Upper lobe of right lung (tissue), 1 donor: ENCODE data around the gene JHY. TPM values are rescaled to one million over a fixed set of nuclear protein-coding genes. Genes with fewer than 3 reads are reported as not detected.

ENCODE experiments used
- ATAC-seq: fragments of 200-7000 bp; cut with Tn5 transposase; one replicate; pipeline ENCODE4 v1.9.1; 2020; ENCODE audit warnings: mild to moderate bottlenecking, moderate library complexity
- DNase-seq: peaks from one replicate; pipeline ENCODE4 v3.0.0-alpha.2; 2020
- H3K27ac ChIP-seq: fragments of 200-600 bp; one replicate; pipeline ENCODE4 v1.8.0; 2022
- H3K27me3 ChIP-seq: fragments of 200-600 bp; one replicate; pipeline ENCODE4 v1.8.0; 2022; ENCODE audit warnings: mild to moderate bottlenecking
- H3K36me3 ChIP-seq: fragments of 200-600 bp; one replicate; pipeline ENCODE4 v1.8.0; 2022
- H3K4me1 ChIP-seq: fragments of 200-600 bp; one replicate; pipeline ENCODE4 v1.8.0; 2022
- H3K4me3 ChIP-seq: fragments of 200-600 bp; one replicate; pipeline ENCODE4 v1.8.0; 2022; ENCODE audit warnings: mild to moderate bottlenecking
- H3K9me3 ChIP-seq: fragments of 200-600 bp; one replicate; pipeline ENCODE4 v1.8.0; 2022
- intact Hi-C: fragments of 100-400 bp; cut with DNase I; formaldehyde crosslinking; loops from one replicate; pipeline ENCODE4 v1.11.0; 2022
- total RNA-seq: library from RNA; stranded (reverse); fragmentation: NEBNext Ultra II Directional; extraction: Animal tissue kit (Norgen Biotek cat#: 25700); gene quantifications from one replicate; pipeline ENCODE4 v1.2.1, GENCODE V29; 2021
- TF ChIP-seq, protein P1 (sequence below): fragments of 200-600 bp; IDR thresholded peaks from one replicate; pipeline ENCODE4 v1.8.0; 2022; ENCODE audit warnings: antibody characterized with exemption
- donor health status: DM: no; HTN: yes; CAD: no; lungs with severe emphysema.

Gene JHY
- total RNA-seq, 1 donor from 2014 or later, result 8.9 TPM

DNA sequence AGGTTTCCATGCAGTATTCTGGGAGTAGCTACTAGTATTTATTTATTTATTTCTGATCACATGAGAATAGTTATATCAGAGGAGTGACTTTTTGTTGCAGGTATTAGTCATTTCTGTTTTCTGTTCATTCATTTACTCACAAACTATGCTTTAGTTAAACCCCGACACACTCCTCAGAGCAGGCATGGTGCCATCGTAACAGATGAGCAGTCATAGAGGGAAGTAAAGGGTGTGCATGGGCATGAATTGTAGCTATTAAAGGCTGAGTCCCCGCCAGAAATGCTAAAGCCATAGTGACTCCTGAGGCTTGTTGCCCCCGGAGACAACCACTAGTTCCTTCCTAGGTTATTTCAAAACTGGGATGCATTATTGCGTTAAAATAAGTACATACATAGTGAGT is 10.6 kb downstream of the JHY start:
- peak; percentile 69 for ATAC-seq

DNA sequence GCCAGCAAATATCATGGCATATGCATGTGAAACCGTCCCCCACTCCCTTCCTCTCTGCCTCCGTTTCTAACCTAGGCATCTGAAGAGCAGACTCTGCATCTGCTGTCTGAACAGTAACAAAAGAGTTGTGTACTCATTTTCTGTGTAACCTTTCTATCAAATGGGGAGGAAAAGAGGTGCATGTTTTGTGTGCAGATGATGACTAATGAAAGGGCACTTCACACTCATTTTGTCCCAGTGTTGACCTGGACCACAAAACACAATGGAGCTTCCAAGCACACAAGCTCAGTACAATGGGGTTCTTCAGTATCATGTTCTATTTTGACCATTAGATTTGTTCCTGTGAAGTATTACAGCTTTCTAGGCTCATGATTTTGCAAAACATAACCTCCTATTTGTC is 13.0 kb downstream of the JHY start:
- Histone ChIP-seq H3K4me3 (no peak overlapping the region), H3K9me3 (no peaks in the 10 kb centered on the region), H3K27ac (no peak overlapping the region), H3K27me3 (no peaks in the 10 kb centered on the region), H3K36me3 (no peaks in the 10 kb centered on the region), H3K4me1 (no peaks in the 10 kb centered on the region)
- DNase-seq, result no peak
- no peak for ATAC-seq
- intact Hi-C loops, result no loop called here
- TF ChIP-seq, protein P1, sequence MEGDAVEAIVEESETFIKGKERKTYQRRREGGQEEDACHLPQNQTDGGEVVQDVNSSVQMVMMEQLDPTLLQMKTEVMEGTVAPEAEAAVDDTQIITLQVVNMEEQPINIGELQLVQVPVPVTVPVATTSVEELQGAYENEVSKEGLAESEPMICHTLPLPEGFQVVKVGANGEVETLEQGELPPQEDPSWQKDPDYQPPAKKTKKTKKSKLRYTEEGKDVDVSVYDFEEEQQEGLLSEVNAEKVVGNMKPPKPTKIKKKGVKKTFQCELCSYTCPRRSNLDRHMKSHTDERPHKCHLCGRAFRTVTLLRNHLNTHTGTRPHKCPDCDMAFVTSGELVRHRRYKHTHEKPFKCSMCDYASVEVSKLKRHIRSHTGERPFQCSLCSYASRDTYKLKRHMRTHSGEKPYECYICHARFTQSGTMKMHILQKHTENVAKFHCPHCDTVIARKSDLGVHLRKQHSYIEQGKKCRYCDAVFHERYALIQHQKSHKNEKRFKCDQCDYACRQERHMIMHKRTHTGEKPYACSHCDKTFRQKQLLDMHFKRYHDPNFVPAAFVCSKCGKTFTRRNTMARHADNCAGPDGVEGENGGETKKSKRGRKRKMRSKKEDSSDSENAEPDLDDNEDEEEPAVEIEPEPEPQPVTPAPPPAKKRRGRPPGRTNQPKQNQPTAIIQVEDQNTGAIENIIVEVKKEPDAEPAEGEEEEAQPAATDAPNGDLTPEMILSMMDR, result no peak

More for the DNA sequence above, 10.6 kb downstream of the JHY start:
- Histone ChIP-seq H3K4me3 (no peak overlapping the region), H3K27ac (no peak overlapping the region), H3K27me3 (no peaks in the 10 kb centered on the region), H3K36me3 (no peaks in the 10 kb centered on the region), H3K4me1 (no peaks in the 10 kb centered on the region), H3K9me3 (no peaks in the 10 kb centered on the region)
- TF ChIP-seq, protein P1, result no peak
- intact Hi-C loops, result no loop called here
- no peak for DNase-seq

DNA sequence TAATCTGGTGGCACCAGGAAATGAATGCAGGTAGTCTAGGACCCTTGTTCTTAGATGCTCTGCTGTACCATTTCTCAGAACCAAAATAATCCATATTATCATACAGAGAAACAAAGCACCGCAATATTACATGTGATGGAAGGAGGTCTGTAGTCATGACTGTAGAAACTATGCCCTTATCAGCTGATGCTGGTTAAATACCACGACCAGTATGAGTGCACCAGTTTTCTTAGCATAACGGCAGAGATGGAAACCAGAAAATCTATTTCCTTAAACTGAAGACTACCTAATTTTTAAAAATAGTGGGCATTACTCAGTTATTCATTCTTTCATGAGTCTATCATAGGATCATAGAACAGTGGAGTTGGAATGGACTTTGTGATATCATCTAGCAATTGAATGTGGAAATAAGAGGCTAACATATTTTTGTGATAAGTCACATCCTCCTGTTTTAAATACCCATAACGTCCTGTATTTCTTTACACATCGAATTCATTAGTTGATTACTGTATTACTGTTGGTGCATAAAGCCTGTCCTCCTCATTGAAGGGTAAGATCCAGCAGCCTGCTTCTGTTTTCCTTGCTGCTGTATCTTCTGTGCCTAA is 15.1 kb downstream of the JHY start:
- DNase-seq (no peak), ATAC-seq (no peak)
- TF ChIP-seq, protein P1, result no peak
- H3K4me3 ChIP-seq, result no peak overlapping the region
- no peaks in the 10 kb centered on the region for H3K4me1 ChIP-seq
- no peaks in the 10 kb centered on the region for H3K27me3 ChIP-seq
- no peaks in the 10 kb centered on the region for H3K9me3 ChIP-seq
- intact Hi-C loops, result no loop called here
- H3K36me3 ChIP-seq, result no peaks in the 10 kb centered on the region
- no peak overlapping the region for H3K27ac ChIP-seq

DNA sequence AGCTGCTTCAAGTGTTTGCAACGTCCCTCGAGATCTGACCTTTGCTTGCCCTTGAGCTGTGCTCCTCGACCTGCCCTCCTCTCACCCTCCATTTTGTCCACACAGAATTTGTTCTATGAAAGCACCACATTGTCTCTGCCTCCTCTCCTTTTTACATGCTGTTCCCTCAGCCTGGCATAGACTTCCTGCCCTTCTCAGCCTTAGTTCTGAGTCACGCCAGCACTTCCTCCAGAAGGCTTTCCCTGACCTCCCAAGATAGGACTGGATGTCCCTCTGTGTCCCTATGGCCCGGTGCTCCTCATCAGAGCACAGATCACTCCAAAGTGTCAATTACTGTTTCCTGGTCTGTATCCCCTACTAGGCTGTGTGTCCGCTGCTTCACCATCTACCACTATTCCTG is 16.2 kb downstream of the JHY start:
- Histone ChIP-seq H3K27me3 (no peaks in the 10 kb centered on the region), H3K27ac (no peak overlapping the region), H3K36me3 (no peaks in the 10 kb centered on the region), H3K4me3 (no peak overlapping the region), H3K4me1 (no peaks in the 10 kb centered on the region), H3K9me3 (no peaks in the 10 kb centered on the region)
- intact Hi-C loops, result no loop called here
- ATAC-seq (no peak), DNase-seq (no peak)
- TF ChIP-seq, protein P1, result no peak

DNA sequence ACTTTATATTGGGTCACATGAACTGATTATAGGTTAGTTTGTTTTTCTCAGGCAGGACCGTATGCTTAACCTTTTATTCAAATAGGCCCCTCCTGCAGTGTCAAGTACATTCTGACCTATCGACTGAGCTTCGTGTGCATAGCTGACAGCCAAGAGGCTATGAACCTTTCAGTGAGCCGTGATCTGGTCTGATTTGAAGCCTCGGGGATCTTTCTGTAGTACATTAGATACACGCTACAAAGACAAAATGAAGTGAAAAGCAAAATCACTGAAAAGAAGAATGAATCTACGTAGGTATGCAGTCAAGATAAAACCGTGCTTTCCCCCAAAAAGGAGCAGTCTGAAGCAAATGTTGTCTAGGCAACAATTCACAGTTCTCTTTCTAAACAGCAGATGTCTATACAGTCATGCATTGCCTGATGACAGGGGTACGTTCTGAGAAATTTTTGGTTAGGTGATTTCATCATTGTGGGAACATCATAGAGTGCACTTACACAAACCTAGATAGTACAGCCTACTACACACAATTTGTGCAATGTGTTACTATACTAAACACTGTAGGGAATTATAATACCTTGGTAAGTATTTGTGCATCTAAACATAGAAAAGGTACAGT is 18.1 kb downstream of the JHY start:
- intact Hi-C loops, result no loop called here
- Histone ChIP-seq H3K4me1 (no peaks in the 10 kb centered on the region), H3K36me3 (no peaks in the 10 kb centered on the region), H3K9me3 (no peaks in the 10 kb centered on the region), H3K27ac (no peak overlapping the region), H3K27me3 (no peaks in the 10 kb centered on the region), H3K4me3 (no peak overlapping the region)
- ATAC-seq, result no peak
- no peak for DNase-seq
- TF ChIP-seq, protein P1, result no peak
